ENCODE results near the gene FST. TPM values are rescaled to one million over a fixed set of nuclear protein-coding genes. Genes with fewer than 3 reads are reported as not detected.

The FST gene
- total RNA-seq, 1 experiment from 2014 or later: 20.4 TPM

GRCh38 chr5:53472720-53473510 is 7.5 kb upstream of the FST start:
- no peak for DNase-seq (ENCODE audit: low spot score)

GRCh38 chr5:53473633-53474032 is 6.8 kb upstream of the FST start:
- DNase-seq (ENCODE audit: low spot score): no peak

GRCh38 chr5:53475320-53475719 is 5.1 kb upstream of the FST start:
- no peak for DNase-seq (ENCODE audit: low spot score)

DNA sequence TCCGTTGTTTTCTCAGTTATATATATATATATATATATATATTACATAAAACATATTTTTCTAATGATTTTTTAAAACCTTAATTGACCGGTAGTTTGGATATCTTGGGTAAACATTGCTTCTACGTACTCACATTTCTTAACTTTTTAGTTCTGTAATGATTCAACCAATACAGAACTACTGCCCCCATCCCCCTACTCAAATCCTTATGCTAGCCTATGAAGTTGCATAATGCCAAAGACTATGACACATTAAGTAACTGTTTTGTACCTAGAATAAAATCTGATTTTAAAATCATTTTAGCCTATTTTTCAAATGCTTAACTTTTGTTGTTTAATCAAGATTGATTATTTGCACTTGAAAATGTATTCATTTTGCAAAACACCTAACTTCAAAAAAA is 4.4 kb upstream of the FST start:
- DNase-seq (ENCODE audit: low spot score): no peak

- DNase-seq (ENCODE audit: low spot score): no peak
Measured at GRCh38 chr5:53476531-53477480, 3.6 kb upstream of the FST start.

DNA sequence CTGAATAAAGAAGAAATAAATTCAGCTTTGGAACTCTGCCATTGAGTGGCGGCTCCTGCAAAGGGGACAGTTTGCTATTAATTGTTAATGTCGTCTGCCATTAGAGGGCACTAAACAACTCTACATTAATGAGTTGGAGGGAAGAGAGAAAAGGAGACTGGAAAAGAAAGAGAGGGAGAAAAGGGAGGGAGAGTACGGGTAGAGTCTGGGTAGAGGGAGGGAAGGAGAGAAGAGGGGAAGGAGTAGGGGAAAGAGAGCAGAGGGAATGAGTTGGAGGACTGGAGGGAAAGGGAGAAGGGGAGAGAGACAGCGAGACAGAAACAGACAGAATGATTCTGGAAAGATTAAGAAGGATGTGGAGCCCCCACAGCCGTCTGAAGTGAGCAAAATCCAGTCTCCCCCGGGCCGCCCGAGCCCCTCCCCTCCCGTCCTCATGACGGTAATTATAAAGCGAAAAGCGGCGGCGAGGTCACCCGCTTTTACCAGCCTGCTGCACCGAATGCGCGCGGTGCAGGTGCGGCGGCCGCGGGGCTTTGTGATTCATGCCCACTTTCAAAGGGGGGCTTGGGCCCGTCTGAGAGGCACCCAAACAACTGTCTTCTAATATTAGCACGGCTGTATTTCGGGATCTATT is 1.9 kb upstream of the FST start:
- DNase-seq (ENCODE audit: low spot score): peak; percentile 64

- DNase-seq (ENCODE audit: low spot score): no peak
Measured at GRCh38 chr5:53479045-53479589, 1.3 kb upstream of the FST start.

GRCh38 chr5:53479590-53480415 is 626 bp upstream of the FST start:
- peak; percentile 18 for DNase-seq (ENCODE audit: low spot score)

GRCh38 chr5:53481159-53481886 is 894 bp downstream of the FST start:
- no peak for DNase-seq (ENCODE audit: low spot score)

- peak; percentile 25 for DNase-seq (ENCODE audit: low spot score)
Measured at GRCh38 chr5:53481887-53482716, 1.7 kb downstream of the FST start.

- DNase-seq (ENCODE audit: low spot score): no peak
Measured at GRCh38 chr5:53482717-53483638, 2.5 kb downstream of the FST start.

GRCh38 chr5:53487436-53487835 is 7.0 kb downstream of the FST start:
- no peak for DNase-seq (ENCODE audit: low spot score)

DNA sequence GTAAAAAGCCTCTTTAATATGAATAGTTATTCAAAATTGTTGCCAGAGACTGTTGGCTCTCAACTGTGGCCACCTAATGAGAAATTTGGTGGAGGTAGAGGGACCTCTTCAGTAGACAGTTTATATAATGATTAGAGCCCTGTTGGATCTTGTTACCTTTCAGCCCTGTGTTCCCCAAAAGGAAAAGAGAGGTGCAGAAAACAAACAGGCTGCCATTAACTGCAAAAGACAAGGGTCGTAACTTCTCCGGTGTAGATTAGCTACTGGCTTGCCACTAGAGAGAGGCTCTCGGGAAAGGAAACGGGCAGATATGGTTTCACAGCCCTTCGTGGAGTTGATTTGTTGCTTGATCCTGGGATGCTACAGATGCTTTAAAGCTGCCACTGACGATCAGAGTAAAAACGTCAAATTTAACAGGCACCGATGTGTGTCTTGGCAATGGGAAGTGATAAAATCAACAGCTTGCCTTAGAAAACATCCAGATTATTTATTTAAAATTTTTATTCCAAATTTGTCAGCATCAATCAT is 7.8 kb downstream of the FST start:
- no peak for DNase-seq (ENCODE audit: low spot score)

DNA sequence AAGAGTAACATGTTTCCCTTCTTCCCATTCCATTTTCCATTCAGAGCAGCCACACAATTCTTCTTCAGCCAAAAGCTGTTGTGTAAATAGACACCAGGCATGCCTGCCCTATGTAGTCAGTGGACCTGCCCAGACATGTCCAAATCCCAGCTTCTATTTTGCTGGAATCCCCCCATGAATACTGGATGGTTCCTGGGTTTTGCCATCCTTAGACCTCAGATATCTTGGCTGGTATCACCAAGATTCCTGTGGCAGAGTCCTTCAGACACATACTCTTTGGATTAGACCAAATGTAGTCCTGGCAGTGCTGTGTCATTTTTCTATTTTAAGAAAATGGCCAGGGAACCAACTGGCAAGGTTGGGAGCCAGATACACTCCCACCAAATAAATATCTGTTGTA is 10.3 kb downstream of the FST start:
- peak; percentile 35 for DNase-seq (ENCODE audit: low spot score)

- no peak for DNase-seq (ENCODE audit: low spot score)
Measured at GRCh38 chr5:53501054-53501453, 20.6 kb downstream of the FST start.

DNA sequence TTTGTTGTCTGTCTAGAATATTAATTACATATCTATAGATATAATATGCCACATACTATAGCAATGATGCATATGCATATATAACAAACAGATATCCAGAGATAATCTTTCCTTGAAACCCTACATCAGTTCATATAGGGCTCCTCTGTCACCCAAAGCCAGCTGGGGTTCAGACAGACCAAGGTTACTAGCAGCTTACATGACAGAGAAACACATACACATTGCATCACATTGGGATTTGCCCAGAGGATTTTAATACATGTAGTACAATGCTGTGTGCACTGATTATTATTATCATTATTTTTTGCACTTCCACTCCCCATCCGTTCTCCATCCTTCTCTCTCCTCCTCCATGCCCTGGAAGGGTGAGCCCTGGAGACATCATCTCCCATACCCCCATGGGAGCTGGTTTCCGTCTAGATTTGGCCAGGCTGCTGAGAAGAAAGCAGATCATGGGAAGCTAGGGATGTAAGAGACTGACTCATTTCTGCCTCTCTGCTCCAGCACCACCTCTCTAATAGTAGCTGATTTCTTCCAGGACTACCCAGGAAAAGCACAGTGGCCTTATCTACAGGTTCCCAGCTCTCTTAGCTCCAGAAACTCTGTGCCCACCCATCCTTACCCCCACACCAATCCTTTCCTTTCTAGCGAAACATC is 23.3 kb downstream of the FST start:
- no peak for DNase-seq (ENCODE audit: low spot score)

DNA sequence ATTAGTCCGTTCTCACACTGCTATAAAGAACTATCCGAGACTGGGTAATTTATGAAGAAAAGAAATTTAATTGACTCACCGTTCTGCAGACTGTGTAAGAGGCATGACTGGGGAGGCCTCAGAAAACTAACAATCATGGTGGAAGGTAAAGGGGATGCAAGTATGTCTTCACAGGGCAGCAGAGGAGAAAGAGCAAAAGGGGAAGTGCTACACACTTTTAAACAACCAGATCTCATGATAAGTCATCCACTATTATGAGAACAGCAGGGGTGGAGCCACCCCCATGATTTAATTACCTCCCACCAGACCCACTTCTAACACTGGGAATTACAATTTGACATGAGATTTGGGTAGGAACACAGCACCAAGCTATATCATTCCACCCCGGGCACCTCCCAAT is 26.6 kb downstream of the FST start:
- DNase-seq (ENCODE audit: low spot score): no peak

DNA sequence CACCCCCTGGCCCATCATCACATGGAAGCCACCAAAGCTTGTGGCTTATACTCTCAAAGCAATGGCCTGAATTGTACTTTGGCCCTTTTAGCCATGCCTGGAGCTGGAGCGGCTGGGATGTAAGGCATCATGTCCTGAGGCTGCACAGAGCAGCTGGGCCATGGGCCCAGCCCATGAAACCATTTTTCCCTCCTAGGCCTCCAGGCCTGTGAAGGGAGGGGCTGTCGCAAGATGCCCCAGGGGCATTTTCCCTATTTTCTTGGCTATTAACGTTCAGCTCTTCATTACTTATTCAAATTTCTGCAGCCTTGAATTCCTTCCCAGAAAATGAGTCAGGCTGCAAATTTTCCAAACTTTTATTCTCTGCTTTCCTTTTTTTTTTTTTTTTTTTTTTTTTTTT is 27.7 kb downstream of the FST start:
- no peak for DNase-seq (ENCODE audit: low spot score)
